ENCODE data around the gene SAP25.

SAP25 gene

DNA sequence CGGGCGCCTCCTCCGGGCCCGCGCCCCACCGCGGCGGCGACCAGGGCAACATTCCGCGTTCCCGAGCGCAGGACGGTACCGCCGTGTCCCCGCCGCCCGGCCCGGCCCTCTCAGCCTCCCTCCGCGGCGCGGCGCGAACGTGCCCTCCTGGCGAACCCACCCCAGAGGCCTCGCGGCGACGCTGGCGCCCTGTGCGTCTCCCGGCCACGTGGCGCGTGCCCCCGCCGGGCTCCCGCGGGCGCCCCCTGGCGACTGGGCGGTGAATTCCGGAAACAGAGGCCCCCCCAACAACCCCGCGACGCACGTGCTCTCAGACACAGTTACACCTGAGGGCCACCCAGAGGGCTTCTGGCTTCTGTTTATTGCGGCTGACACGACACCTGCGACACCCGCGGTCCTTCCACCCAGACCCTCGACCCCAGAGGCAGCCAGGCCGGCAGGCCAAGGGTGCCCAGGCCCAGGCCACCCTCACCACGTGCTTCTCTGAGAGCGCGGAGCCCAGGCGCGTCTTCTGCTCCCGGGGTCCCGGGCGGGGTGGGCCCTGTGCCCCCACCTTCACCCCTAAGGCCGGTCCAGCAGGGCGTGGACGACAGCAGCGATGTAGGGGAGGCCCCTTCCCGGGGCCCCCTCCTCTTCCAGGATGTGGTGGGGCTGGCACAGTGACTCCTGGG lies at the start of gene SAP25:
SAP25 (minus strand) TSS at position 210 of the 671 bp plus-strand sequence; CDS start at position 52, 158 bp downstream.
- DNase-seq: no peak

- DNase-seq: no peak
Measured at GRCh38 chr7:100621554-100621953, 47.9 kb upstream of the SAP25 start.

DNA sequence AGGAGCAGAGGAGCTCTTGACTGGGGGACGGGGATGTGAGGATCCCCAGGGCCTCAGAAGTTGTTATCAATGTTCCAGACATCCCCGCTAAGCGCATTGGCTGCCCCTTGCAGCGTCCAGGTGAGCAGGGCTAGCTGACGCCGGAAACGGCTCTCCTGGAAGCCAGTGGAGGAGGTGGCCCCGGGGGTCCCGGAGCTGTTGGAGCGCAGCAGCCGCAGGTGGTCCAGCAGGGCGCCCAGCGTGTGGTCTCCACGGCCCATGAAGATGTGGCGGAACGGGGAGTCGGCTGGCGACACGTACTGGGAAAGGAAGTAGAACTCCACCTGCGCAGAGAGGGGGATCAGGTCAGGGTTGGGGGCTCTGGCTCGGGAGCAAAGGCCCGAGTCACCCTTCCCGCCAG lies 47.1 kb upstream of the SAP25 start:
- DNase-seq: no peak

- no peak for DNase-seq
Measured at GRCh38 chr7:100620239-100620638, 46.5 kb upstream of the SAP25 start.

- DNase-seq: no peak
Measured at GRCh38 chr7:100614308-100614861, 40.7 kb upstream of the SAP25 start.

DNA sequence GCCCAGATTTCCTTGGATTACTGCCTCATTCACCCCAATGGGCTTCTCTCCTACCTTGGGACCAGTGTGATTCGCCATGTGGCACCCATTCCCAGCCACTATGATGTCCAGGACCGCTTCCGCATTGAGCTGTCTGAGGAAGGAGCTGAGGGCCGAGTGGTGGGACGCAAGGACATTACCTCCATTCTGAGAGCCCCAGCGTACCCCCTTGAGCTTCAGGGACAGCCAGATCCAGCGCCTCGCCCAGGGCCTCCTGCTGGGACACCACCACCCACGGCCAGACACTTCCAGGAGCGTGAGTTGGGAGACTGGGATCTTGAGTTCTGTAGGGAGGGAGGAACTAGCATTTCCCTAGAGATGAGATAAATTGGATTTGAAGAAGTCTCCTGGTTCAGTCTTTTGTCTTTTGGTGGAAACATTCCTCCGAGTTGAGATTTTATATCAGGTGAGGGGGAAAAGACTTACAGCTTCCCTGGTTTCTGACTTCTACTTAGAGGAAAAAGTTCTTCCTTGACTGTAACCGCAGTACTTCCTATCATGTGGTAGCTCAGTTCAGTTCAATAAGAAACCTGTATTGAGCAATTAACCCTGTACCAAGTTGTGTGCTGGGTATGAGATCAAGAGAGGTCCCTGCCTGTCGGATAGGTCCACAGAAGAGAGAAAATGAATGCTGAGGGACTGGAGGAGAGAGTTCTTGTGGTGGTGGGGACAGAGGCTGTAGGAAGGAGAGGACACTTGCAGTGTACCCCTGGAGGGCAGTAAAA lies 39.9 kb upstream of the SAP25 start:
- DNase-seq: no peak

DNA sequence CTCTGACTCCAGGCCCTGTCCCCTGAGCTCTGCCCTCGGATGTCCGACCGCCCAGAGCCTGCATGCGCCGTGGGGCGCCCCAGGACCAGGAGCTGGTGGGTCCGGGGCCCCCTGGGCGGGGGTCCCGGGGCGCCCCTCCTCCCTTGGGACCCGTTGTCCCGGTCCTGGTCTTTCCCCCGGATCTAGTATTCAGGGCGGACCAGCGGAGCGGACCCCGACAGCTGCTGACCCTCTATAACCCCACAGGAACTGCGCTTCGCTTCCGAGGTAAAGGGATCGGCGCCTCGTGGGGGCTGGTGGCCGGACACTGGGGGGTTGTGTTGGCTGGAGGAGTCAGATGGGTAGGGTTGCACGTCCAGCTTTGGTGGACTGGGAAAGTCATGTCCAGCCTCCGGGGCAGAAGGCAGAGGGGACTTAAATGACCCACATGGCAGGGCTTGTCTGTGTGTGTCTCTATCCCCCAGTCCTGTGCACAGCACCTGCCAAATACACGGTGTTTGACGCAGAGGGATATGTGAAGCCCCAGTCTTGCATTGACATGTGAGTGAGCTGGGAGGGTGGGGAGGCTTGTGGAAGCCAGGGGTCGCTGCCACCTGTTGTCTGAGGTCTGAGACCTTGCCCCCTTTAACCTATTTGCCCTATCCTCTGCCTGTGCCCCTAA lies 39.2 kb upstream of the SAP25 start:
- DNase-seq: peak; percentile 20

DNA sequence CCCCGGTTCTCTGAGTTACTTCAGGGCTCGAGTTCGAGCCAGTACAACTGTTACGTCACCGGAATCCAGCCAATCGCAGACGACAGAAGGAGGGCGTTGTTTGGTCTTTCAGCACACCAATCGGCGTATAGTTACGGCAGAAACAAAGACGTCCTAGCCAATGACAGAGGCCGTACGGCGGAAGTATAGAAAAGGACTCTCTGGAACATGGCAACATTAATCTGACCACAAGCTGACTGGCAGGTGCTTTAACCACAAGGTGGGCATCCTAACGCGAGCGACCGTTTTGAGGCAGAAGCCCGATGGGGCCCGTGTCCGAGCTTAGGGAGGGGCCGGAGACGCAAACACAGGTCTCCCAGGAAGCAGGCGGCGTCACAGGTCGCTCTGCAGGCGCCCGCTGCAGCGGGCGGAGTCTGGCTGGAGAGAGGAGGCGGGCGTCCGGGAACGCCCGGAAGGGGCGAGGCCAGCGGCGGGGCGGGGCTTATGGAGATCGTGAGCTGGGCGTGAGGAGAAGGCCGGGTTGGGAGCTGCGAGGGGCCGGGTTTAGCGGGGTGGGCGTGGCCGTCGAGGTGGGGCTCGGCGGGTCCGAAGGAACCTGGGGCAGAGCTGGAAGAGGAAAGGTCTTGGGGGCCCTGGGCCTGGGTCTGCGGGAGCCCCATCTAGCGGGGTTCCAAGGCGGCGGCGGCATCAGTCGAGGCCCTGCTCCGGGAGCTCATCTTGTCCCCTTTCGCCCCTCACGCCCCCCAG lies 38.5 kb upstream of the SAP25 start, which contains the start of gene MOSPD3:
MOSPD3 (plus strand) TSS at position 558 of the 747 bp plus-strand sequence. CDS start 252 bp downstream, outside the sequence.
- peak; percentile 98 for DNase-seq

GRCh38 chr7:100609958-100610357 lies 36.3 kb upstream of the SAP25 start:
- no peak for DNase-seq

GRCh38 chr7:100607111-100607510 lies 33.4 kb upstream of the SAP25 start:
- no peak for DNase-seq

DNA sequence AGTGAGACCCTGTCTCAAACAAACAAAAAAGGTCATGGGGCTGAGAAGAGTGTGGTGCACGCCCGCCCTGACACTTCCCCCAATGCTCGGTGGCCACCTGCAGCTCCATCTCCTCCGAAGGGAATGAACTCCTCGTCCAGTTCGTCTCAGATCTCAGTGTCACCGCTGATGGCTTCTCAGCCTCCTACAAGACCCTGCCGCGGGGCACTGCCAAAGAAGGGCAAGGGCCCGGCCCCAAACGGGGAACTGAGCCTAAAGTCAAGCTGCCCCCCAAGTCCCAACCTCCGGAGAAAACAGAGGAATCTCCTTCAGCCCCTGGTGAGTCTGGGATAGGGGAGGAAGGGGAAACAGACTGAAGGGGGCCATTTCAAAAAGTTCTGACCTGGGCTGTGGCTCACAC lies 32.6 kb upstream of the SAP25 start:
- no peak for DNase-seq

DNA sequence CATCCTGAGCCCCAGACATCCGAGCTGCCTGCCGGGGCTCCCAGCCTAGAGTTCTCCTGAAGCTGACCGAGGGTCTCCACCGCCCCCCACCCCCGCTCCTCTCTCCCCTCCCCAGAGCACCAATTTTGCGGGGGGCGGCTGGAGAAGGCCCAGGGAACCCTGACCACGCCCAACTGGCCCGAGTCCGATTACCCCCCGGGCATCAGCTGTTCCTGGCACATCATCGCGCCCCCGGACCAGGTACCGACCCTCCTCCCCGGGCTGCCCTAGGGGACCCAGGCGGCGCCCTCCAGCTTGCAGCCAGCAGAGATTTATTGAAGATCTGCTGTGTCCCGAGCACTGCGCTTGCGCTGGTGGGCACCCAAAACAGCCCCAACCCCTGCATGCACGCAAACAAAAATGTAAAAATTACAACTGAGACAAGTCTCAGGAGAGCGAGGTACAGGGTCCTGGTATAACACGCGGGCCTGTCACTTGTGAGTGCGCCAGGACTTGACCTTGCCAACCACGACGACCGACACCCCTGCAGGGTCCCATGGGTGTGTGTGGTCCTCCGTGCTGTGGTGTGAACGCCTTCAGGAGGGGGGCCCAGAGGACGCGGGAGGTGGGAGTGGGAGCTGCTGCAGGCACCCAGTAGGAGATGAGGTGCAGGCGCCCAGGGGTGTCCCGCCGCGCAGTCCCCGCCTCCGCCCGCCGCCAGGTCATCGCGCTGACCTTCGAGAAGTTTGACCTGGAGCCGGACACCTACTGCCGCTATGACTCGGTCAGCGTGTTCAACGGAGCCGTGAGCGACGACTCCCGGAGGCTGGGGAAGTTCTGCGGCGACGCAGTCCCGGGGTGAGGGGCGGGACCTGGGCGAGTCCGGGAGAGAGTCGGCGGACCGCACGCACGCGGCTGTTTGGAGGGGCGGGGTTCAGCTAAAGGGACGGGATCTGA lies 31.5 kb upstream of the SAP25 start:
- DNase-seq: peak; percentile 34

- peak; percentile 86 for DNase-seq
Measured at GRCh38 chr7:100604028-100604975, 30.6 kb upstream of the SAP25 start.

GRCh38 chr7:100603726-100604027 lies 30.0 kb upstream of the SAP25 start:
- DNase-seq: no peak

GRCh38 chr7:100602889-100603725 lies 29.4 kb upstream of the SAP25 start:
- DNase-seq: no peak

DNA sequence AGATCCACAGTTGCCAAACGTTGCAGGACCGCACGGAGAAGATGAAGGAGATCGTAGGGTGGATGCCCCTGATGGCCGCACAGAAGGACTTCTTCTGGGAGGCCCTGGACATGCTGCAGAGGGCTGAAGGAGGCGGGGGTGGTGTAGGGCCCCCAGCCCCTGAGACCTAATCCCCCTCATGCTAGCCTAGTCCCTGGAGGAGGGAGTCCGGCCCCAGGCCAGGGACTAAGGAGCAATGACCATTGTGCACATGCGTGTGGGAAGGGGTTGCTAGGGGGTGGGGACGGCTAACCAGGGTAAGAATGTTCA lies 27.0 kb upstream of the SAP25 start:
- no peak for DNase-seq

GRCh38 chr7:100599911-100600729 lies 26.4 kb upstream of the SAP25 start:
- DNase-seq: no peak

- no peak for DNase-seq
Measured at GRCh38 chr7:100598425-100598824, 24.7 kb upstream of the SAP25 start.

DNA sequence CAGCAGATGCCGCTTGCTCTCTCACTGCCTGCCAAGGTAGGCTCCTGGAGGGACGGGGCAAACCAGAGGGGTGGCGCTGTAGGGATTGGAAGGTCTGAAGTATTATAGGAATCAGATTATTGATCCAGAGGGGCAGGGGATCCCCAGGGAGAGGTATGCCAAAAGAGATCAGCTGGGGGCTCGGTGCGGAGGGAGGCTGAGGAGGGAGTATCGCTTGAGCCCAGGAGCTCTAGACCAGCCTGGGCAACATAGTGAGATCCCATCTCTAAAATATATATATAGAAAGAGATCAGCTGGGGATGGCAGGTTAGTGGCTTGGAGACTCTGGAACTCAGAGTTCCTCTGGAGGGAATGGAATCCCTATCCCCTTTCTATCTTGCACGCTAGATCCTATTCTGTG lies 21.5 kb upstream of the SAP25 start:
- DNase-seq: no peak
